ENCODE measurements around the gene ANKRD36B.
"Not testable (repeated sequence)": the region's sequence is repeated elsewhere in the genome, so short reads cannot be mapped to it uniquely, and the experiment has no call there.

Gene ANKRD36B

DNA sequence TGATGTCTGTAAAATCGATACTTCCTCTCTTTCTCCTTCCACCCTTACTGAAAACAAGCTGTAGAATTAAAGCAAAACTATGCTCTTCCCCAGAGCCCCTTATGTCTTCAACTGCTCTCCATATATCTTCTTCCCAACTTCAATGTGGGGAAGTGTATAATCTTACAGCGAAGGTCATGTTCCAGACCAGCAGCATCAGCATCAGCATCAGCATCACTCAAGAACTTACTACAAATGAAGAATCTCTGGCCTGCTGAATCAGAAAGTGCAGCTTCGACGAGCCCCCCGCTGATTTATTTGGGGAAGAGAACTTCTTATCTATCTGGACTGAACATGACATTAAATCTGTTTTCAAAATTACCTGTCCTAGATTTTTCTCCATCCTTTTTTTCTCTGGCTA is 40.6 kb downstream of the ANKRD36B start:
- not testable (repeated sequence) for DNase-seq

DNA sequence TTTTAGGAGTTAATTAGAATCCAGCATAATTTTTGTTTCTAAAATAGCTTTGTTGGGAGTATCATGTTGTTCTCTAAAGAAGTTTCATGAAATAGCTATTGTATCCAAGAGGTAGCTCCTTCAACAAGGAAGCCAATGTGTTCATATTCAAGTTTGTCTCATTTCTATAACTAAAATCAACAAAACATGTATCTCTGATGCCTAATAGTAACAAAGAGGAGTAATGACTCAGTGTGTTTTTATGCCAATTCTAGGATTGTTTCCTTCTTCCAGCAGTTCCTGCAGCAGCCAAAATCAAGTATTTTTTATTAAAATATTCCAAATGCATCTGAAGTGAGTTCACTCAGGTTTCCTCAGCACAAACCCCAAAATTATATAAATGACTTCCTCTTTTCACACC is 41.1 kb downstream of the ANKRD36B start:
- not testable (repeated sequence) for DNase-seq

DNA sequence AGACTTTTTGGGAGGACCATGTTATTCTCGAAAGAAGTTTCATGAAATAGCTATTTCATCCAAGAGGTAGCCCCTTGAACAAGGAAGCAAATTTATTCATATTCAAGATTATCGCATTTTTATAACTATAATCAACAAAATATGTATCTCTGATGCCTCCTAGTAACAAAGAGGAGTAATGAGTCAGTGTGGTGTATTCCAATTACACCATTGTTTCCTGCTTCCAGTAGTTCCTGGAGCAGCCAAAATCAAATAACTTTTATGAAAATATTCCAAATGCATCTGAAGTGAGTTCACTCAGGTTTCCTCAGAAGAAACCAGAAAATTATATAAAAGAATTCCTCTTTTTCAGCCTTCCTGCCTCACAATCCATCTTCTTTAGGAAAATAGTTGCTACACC is 43.0 kb downstream of the ANKRD36B start:
- DNase-seq = no peak

DNA sequence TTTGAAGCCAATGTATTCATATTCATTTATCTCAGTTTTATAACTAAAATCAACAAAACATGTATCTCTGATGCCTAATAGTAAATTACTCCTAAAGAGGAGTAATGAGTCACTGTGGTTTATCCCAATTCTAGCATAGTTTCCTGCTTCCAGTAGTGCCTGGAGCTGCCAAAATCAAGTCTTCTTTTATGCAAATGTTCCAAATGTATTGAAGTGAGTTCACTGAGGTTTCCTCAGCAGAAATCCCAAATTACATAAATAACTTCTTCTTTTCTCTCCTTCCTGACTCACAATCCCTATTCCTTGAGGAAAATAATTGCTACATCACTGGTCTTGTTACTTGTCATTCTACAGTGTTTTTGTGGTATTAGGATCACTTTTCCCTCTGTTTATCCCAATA is 44.8 kb downstream of the ANKRD36B start:
- not testable (repeated sequence) for DNase-seq

DNA sequence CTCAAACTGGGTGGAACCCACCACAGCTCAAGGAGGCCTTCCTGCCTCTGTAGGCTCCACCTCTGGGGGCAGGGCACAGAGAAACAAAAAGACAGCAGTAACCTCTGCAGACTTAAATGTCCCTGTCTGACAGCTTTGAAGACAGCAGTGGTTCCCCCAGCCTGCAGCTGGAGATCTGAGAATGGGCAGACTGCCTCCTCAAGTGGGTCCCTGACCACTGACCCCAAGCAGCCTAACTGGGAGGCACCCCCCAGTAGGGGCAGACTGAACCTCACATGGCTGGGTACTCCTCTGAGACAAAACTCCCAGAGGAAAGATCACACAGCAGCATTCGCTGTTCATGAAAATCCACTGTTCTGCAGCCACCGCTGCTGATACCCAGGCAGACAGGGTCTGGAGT is 63.8 kb downstream of the ANKRD36B start:
- DNase-seq = not testable (repeated sequence)

DNA sequence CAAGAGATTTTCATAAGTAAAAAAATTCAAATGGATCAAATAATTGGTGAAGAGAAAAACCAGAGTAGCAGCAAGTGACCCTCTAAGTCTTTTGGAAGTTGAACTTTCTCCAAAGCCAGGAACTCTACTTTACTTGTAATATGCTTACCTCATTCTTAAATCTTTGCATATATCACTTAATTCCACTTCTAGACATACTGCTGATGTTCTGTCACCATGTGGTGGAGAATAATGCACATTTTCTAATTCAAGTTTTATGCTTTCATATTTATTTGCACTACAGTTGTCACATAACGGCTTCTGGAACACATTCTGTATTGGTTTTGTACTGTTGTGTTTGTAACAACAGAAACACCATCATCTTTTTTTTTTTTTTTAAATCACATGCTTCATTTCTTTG is 65.9 kb downstream of the ANKRD36B start:
- DNase-seq = not testable (repeated sequence)

DNA sequence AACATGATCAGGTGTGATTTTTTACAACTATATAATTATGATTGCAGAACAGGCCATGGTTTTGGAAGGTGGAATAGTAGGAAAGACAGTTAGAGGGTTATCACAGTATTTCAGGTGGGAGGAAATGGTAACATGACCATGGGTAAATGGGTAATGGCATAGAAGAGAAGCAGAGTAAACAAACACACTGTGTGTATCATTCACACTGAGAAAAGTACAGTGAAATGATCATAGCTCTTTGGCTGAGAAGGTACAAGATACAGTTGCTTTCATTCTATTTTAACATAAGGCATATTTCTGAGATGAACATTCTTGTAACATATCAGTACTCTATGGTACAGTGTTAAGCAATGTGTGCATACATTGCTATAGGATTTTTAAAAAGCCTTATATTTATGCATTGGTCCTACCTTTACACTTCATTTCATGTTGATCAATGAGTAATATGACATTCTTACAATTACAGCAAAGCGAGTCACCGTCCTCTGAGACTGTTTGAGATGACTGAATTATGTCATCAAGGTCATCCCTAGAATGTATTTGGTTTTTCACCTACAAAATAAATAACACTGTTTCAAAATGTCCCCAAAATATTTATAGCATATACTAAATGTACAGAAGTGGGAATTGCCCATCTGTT is 66.6 kb downstream of the ANKRD36B start:
- DNase-seq = not testable (repeated sequence)

DNA sequence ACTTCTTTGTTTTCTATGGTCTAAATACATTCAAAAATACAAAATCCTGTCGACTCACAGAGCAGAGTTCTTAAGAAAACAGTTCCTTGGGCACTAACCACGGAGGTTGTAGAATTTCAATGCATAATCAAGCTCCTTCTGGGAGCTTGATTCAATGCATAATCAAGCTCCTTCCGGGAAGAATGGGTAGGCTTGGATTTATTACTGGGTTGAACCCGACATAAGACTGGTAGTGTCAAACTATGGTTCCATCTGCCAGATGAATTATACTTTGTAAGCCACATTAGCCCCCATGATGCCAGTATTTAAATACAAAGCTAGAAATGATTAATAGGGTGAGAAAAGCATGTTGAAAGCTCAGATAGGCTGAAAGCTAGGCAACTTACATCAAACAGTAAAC is 94.0 kb downstream of the ANKRD36B start:
- DNase-seq = not testable (repeated sequence)

DNA sequence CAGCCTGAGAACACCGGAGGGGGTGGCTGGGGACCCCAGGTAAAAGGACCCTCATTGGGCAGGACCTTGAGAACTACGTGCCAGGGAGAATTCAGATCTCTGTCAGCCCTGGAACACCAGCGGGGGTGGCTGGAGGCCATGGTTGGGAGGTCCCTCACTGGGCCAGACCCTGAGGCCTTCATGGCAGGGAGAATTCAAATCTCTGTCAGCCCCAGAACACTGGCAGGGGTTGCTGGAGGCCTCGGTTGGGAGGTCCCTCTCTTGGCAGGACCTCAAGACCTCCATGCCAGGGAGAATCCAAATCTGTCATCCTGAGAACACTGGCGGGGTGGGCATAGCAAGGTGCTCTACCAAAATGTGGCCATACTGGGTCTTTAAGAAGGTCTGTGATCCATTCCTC is 99.5 kb downstream of the ANKRD36B start:
- not testable (repeated sequence) for DNase-seq
